SK-N-SH treated with all-trans-retinoic acid at 6 μM for 48 hours (cell line): ENCODE data around the gene STARD10.

Experiments
- BACH2 ChIP-seq: fragments of 250-450 bp; sonication (Bioruptor Pico); IDR thresholded peaks from 2 replicates; pipeline ENCODE4 v1.9.0; 2021; ENCODE audit warnings: mild to moderate bottlenecking, borderline replicate concordance
- CREB5 ChIP-seq: fragments of 250-450 bp; sonication (Bioruptor Pico); IDR thresholded peaks from 2 replicates; pipeline ENCODE4 v1.5.1; 2020; ENCODE audit warnings: low read depth, mild to moderate bottlenecking, moderate library complexity
- CSDC2 ChIP-seq: fragments of 250-450 bp; sonication (Bioruptor Pico); IDR thresholded peaks from 2 replicates; pipeline ENCODE4 v1.5.0; 2020; ENCODE audit warnings: mild to moderate bottlenecking, moderate library complexity
- GLIS3 ChIP-seq: fragments of 250-450 bp; sonication (Bioruptor Pico); IDR thresholded peaks from 2 replicates; pipeline ENCODE4 v1.5.0; 2020; ENCODE audit warnings: mild to moderate bottlenecking, moderate library complexity
- OSR1 ChIP-seq: fragments of 250-450 bp; sonication (Bioruptor Pico); IDR thresholded peaks from 2 replicates; pipeline ENCODE4 v1.8.0; 2022; ENCODE audit warnings: moderate library complexity, mild to moderate bottlenecking, inconsistent platforms
- PATZ1 ChIP-seq: fragments of 250-450 bp; sonication (Bioruptor Pico); IDR thresholded peaks from 2 replicates; pipeline ENCODE4 v1.8.0; 2020; ENCODE audit warnings: mild to moderate bottlenecking, moderate library complexity, borderline replicate concordance
- PPARA ChIP-seq: fragments of 250-450 bp; sonication (Bioruptor Pico); IDR thresholded peaks from 2 replicates; pipeline ENCODE4 v1.5.0; 2020; ENCODE audit warnings: mild to moderate bottlenecking, borderline replicate concordance
- RARB ChIP-seq: fragments of 250-450 bp; sonication (Bioruptor Pico); IDR thresholded peaks from 2 replicates; pipeline ENCODE4 v1.8.0; 2021; ENCODE audit warnings: mild to moderate bottlenecking, moderate library complexity
- TCF4 ChIP-seq: fragments of 250-450 bp; sonication (Bioruptor Pico); IDR thresholded peaks from 2 replicates; pipeline ENCODE4 v1.8.0; 2021; ENCODE audit warnings: mild to moderate bottlenecking, moderate library complexity, borderline replicate concordance
- TOX ChIP-seq: fragments of 250-450 bp; sonication (Bioruptor Pico); IDR thresholded peaks from 2 replicates; pipeline ENCODE4 v1.8.0; 2021; ENCODE audit warnings: mild to moderate bottlenecking, moderate library complexity, borderline replicate concordance
- ZC3H10 ChIP-seq: fragments of 250-450 bp; sonication (Bioruptor Pico); IDR thresholded peaks from 2 replicates; pipeline ENCODE4 v1.5.1; 2021; ENCODE audit warnings: mild to moderate bottlenecking, moderate library complexity
- ZFP30 ChIP-seq: fragments of 450-650 bp; formaldehyde crosslinking; IDR thresholded peaks from 2 replicates; pipeline ENCODE4 v1.5.0; 2022; ENCODE audit warnings: mild to moderate bottlenecking, moderate library complexity
- ZNF70 ChIP-seq: fragments of 450-650 bp; formaldehyde crosslinking; IDR thresholded peaks from 2 replicates; pipeline ENCODE4 v1.5.0; 2020; ENCODE audit warnings: mild to moderate bottlenecking, moderate library complexity

GRCh38 chr11:72723508-72723907 is 70.3 kb downstream of the STARD10 start:
- TF ChIP-seq PATZ1 (CRISPR knock-in tag) (no peak), PPARA (CRISPR knock-in tag) (no peak), RARB (CRISPR knock-in tag) (no peak), ZNF70 (CRISPR knock-in tag) (no peak), BACH2 (CRISPR knock-in tag) (no peak), CREB5 (CRISPR knock-in tag) (no peak), ZFP30 (CRISPR knock-in tag) (no peak), TCF4 (CRISPR knock-in tag) (no peak), TOX (CRISPR knock-in tag) (no peak), OSR1 (CRISPR knock-in tag) (no peak), GLIS3 (CRISPR knock-in tag) (no peak), CSDC2 (CRISPR knock-in tag) (no peak), ZC3H10 (no peak)
